Smooth muscle cell (in vitro differentiated cells): Measurements from ENCODE around the gene CFLAR. TPM values are rescaled to one million over a fixed set of nuclear protein-coding genes. Genes with fewer than 3 reads are reported as not detected.

Source experiments
- DNase-seq: peaks from one replicate; lab custom pipeline; 2025; ENCODE audit not compliant: unreplicated experiment; lab: John Stamatoyannopoulos, UW
- H2AFZ ChIP-seq: fragments of 200-600 bp; sonication (generic); 2 replicates; pipeline ENCODE4 v1.6.0; 2016; ENCODE audit warnings: antibody characterized with exemption, low read depth, mild to moderate bottlenecking
- H3F3A ChIP-seq: fragments of 200-600 bp; sonication (generic); 2 replicates; pipeline ENCODE4 v1.6.0; 2017; ENCODE audit warnings: antibody characterized with exemption, low read depth
- H3K27ac ChIP-seq: fragments of 200-600 bp; sonication (generic); 2 replicates; pipeline ENCODE4 v1.5.1; 2016; ENCODE audit warnings: low read depth, mild to moderate bottlenecking
- H3K27me3 ChIP-seq: fragments of 200-600 bp; sonication (generic); 2 replicates; pipeline ENCODE4 v1.6.1; 2016; ENCODE audit warnings: low read depth, mild to moderate bottlenecking
- H3K36me3 ChIP-seq: fragments of 200-600 bp; sonication (generic); 2 replicates; pipeline ENCODE4 v1.5.1; 2016; ENCODE audit warnings: low read depth
- H3K4me1 ChIP-seq: fragments of 200-600 bp; sonication (generic); 2 replicates; pipeline ENCODE4 v1.5.1; 2016; ENCODE audit warnings: low read depth
- H3K4me2 ChIP-seq: fragments of 200-600 bp; sonication (generic); 2 replicates; pipeline ENCODE4 v1.6.0; 2016; ENCODE audit warnings: mild to moderate bottlenecking
- H3K4me3 ChIP-seq: fragments of 200-600 bp; sonication (generic); 2 replicates; pipeline ENCODE4 v1.5.1; 2016; ENCODE audit warnings: mild to moderate bottlenecking
- H3K79me2 ChIP-seq: fragments of 200-600 bp; sonication (generic); 2 replicates; pipeline ENCODE4 v1.6.0; 2016; ENCODE audit warnings: low read depth, mild to moderate bottlenecking
- H3K9ac ChIP-seq: fragments of 200-600 bp; sonication (generic); 2 replicates; pipeline ENCODE4 v1.6.0; 2016; ENCODE audit warnings: low read depth
- H3K9me3 ChIP-seq: fragments of 200-600 bp; sonication (generic); replicated peaks from 2 replicates; pipeline ENCODE4 v1.5.1; 2016; ENCODE audit warnings: low read depth
- H4K20me1 ChIP-seq: fragments of 200-600 bp; sonication (generic); 2 replicates; pipeline ENCODE4 v1.6.0; 2016; ENCODE audit warnings: low read depth
- WGBS: methylation state at CpG from one replicate; pipeline ENCODE4 v1.1.7; 2016; ENCODE audit warnings: low lambda C conversion rate; 5-methylcytosine and 5-hydroxymethylcytosine counted together
- polyA plus RNA-seq: library from polyadenylated mRNA; unstranded; fragments of >200 nt; fragmentation: Nextera tagmentation; extraction: Ambion mirVana; gene quantifications from 2 replicates; pipeline ENCODE4 v1.2.1, GENCODE V29; 2016
- total RNA-seq: library from RNA; depleted of rRNA; stranded (reverse); fragments of >200 nt; gene quantifications from 2 replicates; pipeline ENCODE4 v1.2.3, GENCODE V29; 2014
- TF ChIP-seq, protein P1 (sequence below): fragments of 200-600 bp; sonication (generic); IDR thresholded peaks from 2 replicates; pipeline ENCODE4 v1.5.1; 2017; ENCODE audit warnings: borderline replicate concordance, mild to moderate bottlenecking, antibody characterized with exemption; ENCODE audit not compliant: insufficient read depth, poor library complexity, severe bottlenecking

The CFLAR gene
- total and polyA plus RNA-seq, 2 experiments from 2014 or later: 16.0 to 27.1 TPM

DNA sequence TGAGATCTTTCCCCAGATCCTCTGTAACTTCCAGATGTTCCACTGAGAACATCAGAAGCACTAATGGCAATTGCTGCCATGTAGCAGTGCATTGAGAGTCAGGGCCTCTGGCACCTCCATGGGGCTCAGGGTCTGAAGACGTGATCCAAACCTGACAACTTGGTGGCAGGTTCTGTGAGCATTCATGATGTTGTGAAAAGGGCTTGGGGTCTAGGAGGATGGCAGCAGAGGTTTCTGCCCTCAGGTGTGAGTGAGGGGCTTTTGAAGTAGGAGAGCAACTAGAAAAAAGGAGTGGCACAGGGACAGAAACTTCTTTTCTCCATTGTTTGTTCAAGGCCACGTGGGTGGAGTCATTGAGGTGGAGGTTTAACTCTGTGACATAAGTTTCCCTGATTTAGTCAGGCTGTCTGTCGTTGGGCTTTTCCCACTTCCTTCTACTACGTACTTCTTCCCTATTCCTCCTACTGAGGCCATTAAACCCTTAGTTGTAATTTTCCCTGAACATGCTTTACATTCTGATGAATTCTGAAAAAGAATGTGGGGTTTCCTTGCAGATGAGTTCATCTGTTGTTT, 13.1 kb downstream of the CFLAR start:
- H3K4me1 ChIP-seq: peaks cover 20% of the 10 kb centered on the region
- no peak overlapping the region for H2AFZ ChIP-seq
- peak overlapping the region; percentile 91 for H3K27ac ChIP-seq
- H4K20me1 ChIP-seq: no peaks in the 10 kb centered on the region
- WGBS: 32% methylated on average over 4 of the region's 4 CpGs
- H3K79me2 ChIP-seq: peaks cover 24% of the 10 kb centered on the region
- peaks cover 14% of the 10 kb centered on the region for H3F3A ChIP-seq
- no peak overlapping the region for H3K4me3 ChIP-seq
- no peaks in the 10 kb centered on the region for H3K36me3 ChIP-seq
- TF ChIP-seq, protein P1, sequence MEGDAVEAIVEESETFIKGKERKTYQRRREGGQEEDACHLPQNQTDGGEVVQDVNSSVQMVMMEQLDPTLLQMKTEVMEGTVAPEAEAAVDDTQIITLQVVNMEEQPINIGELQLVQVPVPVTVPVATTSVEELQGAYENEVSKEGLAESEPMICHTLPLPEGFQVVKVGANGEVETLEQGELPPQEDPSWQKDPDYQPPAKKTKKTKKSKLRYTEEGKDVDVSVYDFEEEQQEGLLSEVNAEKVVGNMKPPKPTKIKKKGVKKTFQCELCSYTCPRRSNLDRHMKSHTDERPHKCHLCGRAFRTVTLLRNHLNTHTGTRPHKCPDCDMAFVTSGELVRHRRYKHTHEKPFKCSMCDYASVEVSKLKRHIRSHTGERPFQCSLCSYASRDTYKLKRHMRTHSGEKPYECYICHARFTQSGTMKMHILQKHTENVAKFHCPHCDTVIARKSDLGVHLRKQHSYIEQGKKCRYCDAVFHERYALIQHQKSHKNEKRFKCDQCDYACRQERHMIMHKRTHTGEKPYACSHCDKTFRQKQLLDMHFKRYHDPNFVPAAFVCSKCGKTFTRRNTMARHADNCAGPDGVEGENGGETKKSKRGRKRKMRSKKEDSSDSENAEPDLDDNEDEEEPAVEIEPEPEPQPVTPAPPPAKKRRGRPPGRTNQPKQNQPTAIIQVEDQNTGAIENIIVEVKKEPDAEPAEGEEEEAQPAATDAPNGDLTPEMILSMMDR: no peak
- no peak for DNase-seq
- no peaks in the 10 kb centered on the region for H3K9me3 ChIP-seq
- H3K27me3 ChIP-seq: no peaks in the 10 kb centered on the region
- H3K9ac ChIP-seq: peak overlapping the region; percentile 59
- H3K4me2 ChIP-seq: peak overlapping the region; percentile 63

DNA sequence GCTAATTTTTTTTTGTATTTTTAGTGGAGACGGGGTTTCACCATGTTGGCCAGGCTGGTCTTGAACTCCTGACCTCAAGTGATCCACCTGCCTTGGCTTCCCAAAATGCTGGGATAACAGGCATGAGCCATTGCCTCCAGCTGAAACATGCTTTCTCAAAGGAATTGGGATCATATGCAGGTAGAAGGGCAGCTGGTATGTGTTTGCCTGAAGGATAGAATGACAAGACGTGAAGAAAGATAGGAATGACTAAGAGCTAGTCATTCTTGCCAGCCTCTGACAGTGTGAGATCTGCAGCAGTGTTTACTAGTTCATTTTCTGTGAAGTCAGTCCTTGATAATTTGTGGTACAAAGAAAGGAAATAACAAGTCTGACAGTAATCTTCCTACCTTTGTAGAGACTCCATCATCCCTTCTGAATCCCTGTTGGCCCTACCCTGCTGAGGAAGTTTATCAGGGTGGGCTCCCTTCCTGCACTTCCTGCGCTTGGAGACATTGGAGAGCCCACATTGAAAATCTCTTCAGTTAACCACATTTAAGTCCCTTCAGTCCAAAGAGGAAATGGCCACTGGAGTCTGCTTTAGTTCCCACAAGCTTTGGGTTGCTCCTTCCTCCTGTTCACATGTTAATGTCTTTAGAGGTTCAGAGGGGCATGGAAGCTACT, 14.7 kb downstream of the CFLAR start:
- no peak overlapping the region for H3K4me3 ChIP-seq
- DNase-seq: no peak
- peaks cover 14% of the 10 kb centered on the region for H3F3A ChIP-seq
- peak overlapping the region; percentile 38 for H3K9ac ChIP-seq
- 42% methylated on average over 3 of the region's 3 CpGs for WGBS
- no peaks in the 10 kb centered on the region for H3K9me3 ChIP-seq
- H3K27me3 ChIP-seq: no peaks in the 10 kb centered on the region
- peaks cover 20% of the 10 kb centered on the region for H3K4me1 ChIP-seq
- no peaks in the 10 kb centered on the region for H3K36me3 ChIP-seq
- no peak overlapping the region for H2AFZ ChIP-seq
- peak overlapping the region; percentile 91 for H3K27ac ChIP-seq
- no peaks in the 10 kb centered on the region for H4K20me1 ChIP-seq
- H3K79me2 ChIP-seq: peaks cover 28% of the 10 kb centered on the region
- TF ChIP-seq, protein P1: no peak
- peak overlapping the region; percentile 64 for H3K4me2 ChIP-seq

DNA sequence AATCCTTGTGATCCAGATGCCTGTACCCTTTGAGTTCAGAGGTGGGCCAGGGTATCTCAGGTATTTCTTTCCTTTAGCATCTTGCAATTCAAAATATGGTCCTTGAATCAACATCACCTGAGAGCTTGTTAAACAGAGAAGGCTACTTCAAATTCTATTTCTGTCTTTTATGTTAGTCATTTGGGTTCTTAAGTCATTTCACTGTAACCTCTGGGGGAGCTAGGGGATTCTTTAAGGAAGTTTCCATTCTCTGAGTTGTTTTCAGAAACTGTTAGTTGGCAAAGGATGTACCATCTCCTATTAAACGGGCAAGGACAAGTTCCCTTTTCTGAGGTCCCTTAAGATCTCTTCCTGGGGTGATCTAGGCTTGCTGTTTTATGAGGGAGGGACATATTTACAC, 16.6 kb downstream of the CFLAR start:
- WGBS: 87% methylated on average over 1 of the region's 1 CpG
- Histone ChIP-seq H3K9me3 (no peaks in the 10 kb centered on the region), H4K20me1 (no peaks in the 10 kb centered on the region), H3F3A (peaks cover 14% of the 10 kb centered on the region), H3K27ac (no peak overlapping the region), H3K4me2 (no peak overlapping the region), H3K36me3 (no peaks in the 10 kb centered on the region), H3K79me2 (peaks cover 21% of the 10 kb centered on the region), H3K9ac (no peak overlapping the region), H3K4me3 (no peak overlapping the region), H3K27me3 (no peaks in the 10 kb centered on the region), H2AFZ (no peak overlapping the region), H3K4me1 (peaks cover 14% of the 10 kb centered on the region)
- DNase-seq: no peak
- TF ChIP-seq, protein P1: no peak

DNA sequence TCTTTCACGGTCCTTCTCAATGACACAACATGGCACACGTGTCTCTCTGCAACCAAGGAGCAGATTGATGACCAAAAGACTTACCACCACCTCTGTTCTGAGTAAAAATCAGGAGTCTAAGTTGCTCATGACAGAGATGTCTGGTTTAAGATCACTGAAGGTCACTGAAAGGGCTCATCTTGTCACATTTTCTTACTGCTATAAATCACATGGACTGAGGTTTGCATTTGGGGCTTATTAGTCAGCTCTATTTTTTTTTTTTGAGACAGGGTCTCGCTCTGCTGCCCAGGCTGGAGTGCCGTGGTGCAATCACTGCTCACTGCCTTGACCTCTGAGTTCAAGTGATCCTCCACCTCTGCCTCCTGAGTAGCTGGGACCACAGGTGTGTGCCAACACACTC, 19.4 kb downstream of the CFLAR start:
- H3F3A ChIP-seq: peaks cover 7% of the 10 kb centered on the region
- no peak overlapping the region for H3K27ac ChIP-seq
- no peak overlapping the region for H2AFZ ChIP-seq
- no peak overlapping the region for H3K4me2 ChIP-seq
- TF ChIP-seq, protein P1: no peak
- H3K36me3 ChIP-seq: no peaks in the 10 kb centered on the region
- peaks cover 9% of the 10 kb centered on the region for H3K79me2 ChIP-seq
- H3K4me3 ChIP-seq: no peak overlapping the region
- no peaks in the 10 kb centered on the region for H3K9me3 ChIP-seq
- H4K20me1 ChIP-seq: no peaks in the 10 kb centered on the region
- DNase-seq: no peak
- 90% methylated on average over 4 of the region's 4 CpGs for WGBS
- no peaks in the 10 kb centered on the region for H3K4me1 ChIP-seq
- H3K27me3 ChIP-seq: no peaks in the 10 kb centered on the region
- no peak overlapping the region for H3K9ac ChIP-seq
